Measurements from ENCODE around the gene NACC2. TPM values are rescaled to one million over a fixed set of nuclear protein-coding genes. Genes with fewer than 3 reads are reported as not detected.

Gene NACC2
- total RNA-seq, 1 experiment from 2014 or later: 22.0 TPM

GRCh38 chr9:136124976-136125692, 30.0 kb upstream of the NACC2 start:
- H3K4me3 Mint-ChIP-seq (ENCODE audit: unreplicated experiment): no peak overlapping the region
- POLR2A ChIA-PET: no interaction called here
- H3K4me1 Mint-ChIP-seq (ENCODE audit: low read depth, unreplicated experiment): peaks cover 3% of the 10 kb centered on the region

DNA sequence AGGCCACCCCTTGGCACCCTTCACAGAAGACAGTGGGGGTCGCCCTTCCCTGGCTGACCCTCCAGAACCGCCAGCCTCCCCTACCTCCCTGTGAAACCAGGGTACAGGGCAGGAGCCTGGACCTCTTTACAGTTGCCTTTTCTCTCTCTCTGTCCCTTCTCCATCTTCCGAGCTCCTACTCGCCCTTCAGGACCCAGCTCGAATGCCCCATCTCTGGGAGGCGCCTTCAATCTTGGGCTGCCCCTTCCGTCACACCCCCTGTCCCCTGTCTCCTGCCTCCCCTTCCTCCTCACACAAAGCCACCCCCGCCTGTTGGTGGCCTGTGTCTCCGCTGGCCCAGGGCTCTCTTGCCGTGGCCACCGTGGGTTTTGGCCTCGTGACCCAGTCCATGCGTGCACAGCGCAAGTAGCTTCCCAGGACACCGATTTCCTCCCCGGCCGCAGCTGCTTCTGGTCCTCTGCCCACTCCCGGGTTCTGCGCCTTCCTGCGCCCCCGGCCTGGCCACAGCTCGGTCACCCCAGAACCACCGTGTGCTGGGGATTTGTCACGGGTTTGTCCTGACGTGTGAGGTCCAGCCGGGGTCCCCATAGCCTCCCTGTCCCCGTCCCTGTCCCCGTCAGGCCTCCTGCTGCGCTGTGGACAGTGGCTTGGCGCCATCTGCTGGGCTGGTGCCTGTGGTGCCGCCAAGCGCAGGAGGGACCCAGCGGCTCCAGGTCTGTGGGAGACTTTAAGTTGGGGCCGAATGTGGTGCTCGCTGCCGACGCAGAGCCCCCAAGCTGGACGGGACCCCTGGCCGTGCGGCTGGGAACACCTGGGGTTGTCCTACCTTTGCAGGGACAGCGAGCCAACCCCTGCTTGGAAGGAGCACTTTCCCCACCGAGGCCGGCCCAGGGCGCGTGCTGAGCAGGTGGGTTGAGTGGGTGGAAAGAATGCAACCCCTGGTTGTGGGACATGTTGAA, 27.6 kb upstream of the NACC2 start:
- Mint-ChIP-seq H3K36me3 (ENCODE audit: insufficient read depth, unreplicated experiment) (peaks cover 5% of the 10 kb centered on the region), H3K4me1 (ENCODE audit: low read depth, unreplicated experiment) (no peaks in the 10 kb centered on the region), H3K27ac (ENCODE audit: unreplicated experiment) (no peak overlapping the region), H3K27me3 (ENCODE audit: insufficient read depth, unreplicated experiment) (no peaks in the 10 kb centered on the region), H3K9me3 (ENCODE audit: unreplicated experiment) (peaks cover 12% of the 10 kb centered on the region), H3K4me3 (ENCODE audit: unreplicated experiment) (peak overlapping the region; percentile 8)
- H3K36me3 ChIP-seq (ENCODE audit: control insufficient read depth, insufficient read depth, low read length): no peaks in the 10 kb centered on the region
- H3K4me1 ChIP-seq: peaks cover 21% of the 10 kb centered on the region
- peak; percentile 75 to 86 for DNase-seq
- intact Hi-C loops (cut with micrococcal nuclease; ENCODE audit: unreplicated experiment): loop anchor here (1.0 to 2.0 kb wide), 2 partner anchors 155 to 258 kb away; no protein-coding TSS in a partner anchor
- ChIA-PET CTCF (interaction anchor here (0.8 to 1.3 kb wide), 6 partner anchors 10 to 155 kb away, joined by 3 to 23 read pairs (median 4); no protein-coding TSS in a partner anchor), POLR2A (interaction anchor here (0.5 kb wide), 1 partner anchor 55 kb away, joined by 5 read pairs; no protein-coding TSS in a partner anchor)
- TF ChIP-seq CTCF (IDR thresholded peaks at IDR 0.05; ENCODE audit: insufficient read depth in 1 of 2, low read depth in 1 of 2, low read length in 1 of 2, severe bottlenecking in 1 of 2, unreplicated experiment in 1 of 2): peak; percentile 95 to 96
- no TSS peak for BruUV-seq (replicated peaks)
- H3K4me3 ChIP-seq (ENCODE audit: low read depth, low read length): peak overlapping the region; percentile 17; the same call in 1 of the 2 replicates
- no peaks in the 10 kb centered on the region for H3K9me3 ChIP-seq
- H3K27me3 ChIP-seq (replicated peaks; ENCODE audit: control insufficient read depth, insufficient read depth, low read length): no peaks in the 10 kb centered on the region

More at GRCh38 chr9:136124976-136125692, 30.0 kb upstream of the NACC2 start:
- Histone ChIP-seq H3K27me3 (replicated peaks; ENCODE audit: control insufficient read depth, insufficient read depth, low read length) (no peaks in the 10 kb centered on the region), H3K4me1 (peaks cover 17% of the 10 kb centered on the region), H3K4me3 (ENCODE audit: low read depth, low read length) (no peak overlapping the region), H3K36me3 (ENCODE audit: control insufficient read depth, insufficient read depth, low read length) (no peaks in the 10 kb centered on the region), H3K9me3 (no peaks in the 10 kb centered on the region)
- Mint-ChIP-seq H3K27me3 (ENCODE audit: insufficient read depth, unreplicated experiment) (no peaks in the 10 kb centered on the region), H3K36me3 (ENCODE audit: insufficient read depth, unreplicated experiment) (no peaks in the 10 kb centered on the region), H3K27ac (ENCODE audit: unreplicated experiment) (no peak overlapping the region), H3K9me3 (ENCODE audit: unreplicated experiment) (peaks cover 12% of the 10 kb centered on the region)
- CTCF ChIA-PET: interaction anchor here (0.6 kb wide), 1 partner anchor 73 kb away, joined by 4 read pairs; no protein-coding TSS in a partner anchor
- DNase-seq: no peak
- no TSS peak for BruUV-seq (replicated peaks)
- intact Hi-C loops (cut with micrococcal nuclease; ENCODE audit: unreplicated experiment): no loop called here
- no peak for TF ChIP-seq CTCF (IDR thresholded peaks at IDR 0.05; ENCODE audit: insufficient read depth in 1 of 2, low read depth in 1 of 2, low read length in 1 of 2, severe bottlenecking in 1 of 2, unreplicated experiment in 1 of 2)

DNA sequence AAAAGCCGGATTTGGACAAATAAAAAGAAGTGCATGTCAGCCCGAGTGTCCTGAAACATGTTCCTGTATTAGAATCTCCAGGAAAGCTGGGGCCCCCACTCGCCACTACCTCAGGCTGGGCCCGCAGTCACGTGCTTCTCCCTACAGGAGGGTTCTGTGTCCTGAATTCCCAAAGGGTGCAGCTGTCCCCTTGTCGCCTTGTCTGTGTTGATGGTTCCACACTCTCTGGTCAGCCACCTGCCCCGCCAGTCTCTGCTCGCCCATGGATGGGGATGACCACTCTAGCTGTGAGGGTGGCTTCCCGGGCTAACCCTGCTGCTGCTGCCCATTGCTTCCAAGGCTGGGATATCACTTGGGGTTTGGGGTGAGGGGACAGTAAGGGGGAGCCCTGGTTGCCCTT, 26.7 kb upstream of the NACC2 start:
- no peaks in the 10 kb centered on the region for H3K27me3 ChIP-seq (replicated peaks; ENCODE audit: control insufficient read depth, insufficient read depth, low read length)
- Mint-ChIP-seq H3K27ac (ENCODE audit: unreplicated experiment) (no peak overlapping the region), H3K36me3 (ENCODE audit: insufficient read depth, unreplicated experiment) (peaks cover 6% of the 10 kb centered on the region), H3K27me3 (ENCODE audit: insufficient read depth, unreplicated experiment) (no peaks in the 10 kb centered on the region), H3K4me1 (ENCODE audit: low read depth, unreplicated experiment) (no peaks in the 10 kb centered on the region), H3K4me3 (ENCODE audit: unreplicated experiment) (no peak overlapping the region), H3K9me3 (ENCODE audit: unreplicated experiment) (peaks cover 12% of the 10 kb centered on the region)
- DNase-seq: no peak
- no peaks in the 10 kb centered on the region for H3K36me3 ChIP-seq (ENCODE audit: control insufficient read depth, insufficient read depth, low read length)
- ChIA-PET POLR2A (no interaction called here), CTCF (interaction anchor here (0.8 to 1.3 kb wide), 6 partner anchors 11 to 154 kb away, joined by 3 to 23 read pairs (median 4); no protein-coding TSS in a partner anchor)
- H3K4me3 ChIP-seq (ENCODE audit: low read depth, low read length): no peak overlapping the region
- no peaks in the 10 kb centered on the region for H3K9me3 ChIP-seq
- peaks cover 28% of the 10 kb centered on the region for H3K4me1 ChIP-seq
- BruUV-seq (replicated peaks): no TSS peak
- intact Hi-C loops (cut with micrococcal nuclease; ENCODE audit: unreplicated experiment): loop anchor here (2.0 kb wide), 1 partner anchor 257 kb away; no protein-coding TSS in a partner anchor
- TF ChIP-seq CTCF (IDR thresholded peaks at IDR 0.05; ENCODE audit: insufficient read depth in 1 of 2, low read depth in 1 of 2, low read length in 1 of 2, severe bottlenecking in 1 of 2, unreplicated experiment in 1 of 2): no peak

Measured in Caco-2 (cell line).